K562 (cell line): Measurements from ENCODE around the gene LRMDA. TPM values are rescaled to one million over a fixed set of nuclear protein-coding genes. Genes with fewer than 3 reads are reported as not detected.

Experiments
- ATAC-seq: fragments of 200-7000 bp; cut with Tn5 transposase; 3 replicates; pipeline ENCODE4 v1.9.1; 2020; ENCODE audit warnings: moderate library complexity
- BruUV-seq: library from RNA; stranded (reverse); fragments of 400-500 nt; replicated peaks from 2 replicates; lab custom pipeline; 2021; lab: Mats Ljungman, UMichigan
- CTCF ChIA-PET: fragments of 300-600 bp; formaldehyde crosslinking; extraction: SDS; loops from one replicate; lab custom pipeline; 2021; ENCODE audit warnings: low intra/inter-chr PET ratio; lab: Yijun Ruan, JAX
- POLR2A ChIA-PET: fragments of 300-600, 350-650 bp; sonication (Branson Sonifier 250); formaldehyde crosslinking; extraction: SDS; loops from one replicate; lab custom pipeline; 2021; ENCODE audit warnings: antibody characterized with exemption, inconsistent platforms; lab: Yijun Ruan, JAX
- DNase-seq, 4 experiments: peaks; one replicate each; pipeline versions ENCODE4 v3.0.0 to v3.0.0-alpha.2; 2011 to 2018; ENCODE audit warnings: low spot score in 3 of 4, mixed read lengths in 3 of 4; ENCODE audit errors: extremely low read depth in 1 of 4
- FAIRE-seq: peaks from 2 replicates; lab custom pipeline; 2011; peaks lifted over from hg19 to GRCh38; lab: Jason Lieb, UNC
- H2AFZ ChIP-seq: 2 replicates; pipeline ENCODE4 v1.6.0; 2011; ENCODE audit warnings: low read depth, low read length, control low read depth, inconsistent platforms
- H3K27ac ChIP-seq: fragments of 200-600 bp; 3 replicates; pipeline ENCODE4 v1.8.0; 2011; ENCODE audit warnings: low read depth, mild to moderate bottlenecking, control low read depth, inconsistent platforms, low read length, moderate library complexity, mixed read lengths; ENCODE audit errors: extremely low read depth
- H3K27me3 ChIP-seq, 2 experiments: fragments of 300-600 bp in 1 of 2; 2 replicates in 1 of 2; 3 replicates in 1 of 2; pipeline versions ENCODE4 v1.6.0 to v1.8.0; 2011; ENCODE audit warnings: inconsistent platforms in 2 of 2, low read length in 2 of 2, mild to moderate bottlenecking in 1 of 2, mixed read lengths in 1 of 2, moderate library complexity in 1 of 2; ENCODE audit not compliant: control insufficient read depth in 2 of 2, insufficient read depth in 2 of 2
- H3K36me3 ChIP-seq: fragments of 300-600 bp; 3 replicates; pipeline ENCODE4 v1.8.0; 2011; ENCODE audit warnings: mild to moderate bottlenecking, low read length, inconsistent platforms; ENCODE audit not compliant: control insufficient read depth, insufficient read depth
- H3K4me1 ChIP-seq, 2 experiments: fragments of 200-600 bp in 1 of 2; replicated peaks in 1 of 2; 2 replicates in 1 of 2; 3 replicates in 1 of 2; pipeline versions ENCODE4 v1.5.1 to v1.8.0; 2011; ENCODE audit warnings: inconsistent platforms in 2 of 2, low read length in 2 of 2, mild to moderate bottlenecking in 1 of 2, mixed read lengths in 1 of 2, moderate library complexity in 1 of 2; ENCODE audit not compliant: control insufficient read depth in 2 of 2, insufficient read depth in 2 of 2
- H3K4me2 ChIP-seq: 2 replicates; pipeline ENCODE4 v1.6.1; 2011; ENCODE audit warnings: low read length, control low read depth, inconsistent platforms, mixed read lengths; ENCODE audit not compliant: insufficient read depth
- H3K4me3 ChIP-seq: fragments of 200-600 bp; sonication (generic), shearing (Covaris generic); 2 replicates; pipeline ENCODE4 v1.5.1; 2016; ENCODE audit warnings: control low read depth, inconsistent platforms
- H3K79me2 ChIP-seq: fragments of 200-600 bp; 3 replicates; pipeline ENCODE4 v1.8.0; 2011; ENCODE audit warnings: low read length, inconsistent platforms; ENCODE audit not compliant: control insufficient read depth, insufficient read depth
- H3K9ac ChIP-seq, 2 experiments: 2 replicates each; pipeline versions ENCODE4 v1.6.0 to v1.6.1; 2011; ENCODE audit warnings: low read depth in 2 of 2, low read length in 2 of 2, control low read depth in 1 of 2, inconsistent platforms in 1 of 2, mild to moderate bottlenecking in 1 of 2, mixed read lengths in 1 of 2; ENCODE audit not compliant: insufficient read depth in 1 of 2
- H3K9me1 ChIP-seq: one replicate; pipeline ENCODE4 v1.6.0; 2011; ENCODE audit warnings: inconsistent platforms, mild to moderate bottlenecking, low read length, moderate library complexity; ENCODE audit not compliant: control insufficient read depth, insufficient read depth
- H3K9me3 ChIP-seq: replicated peaks from 2 replicates; pipeline ENCODE4 v1.5.1; 2011; ENCODE audit warnings: low read depth, low read length, inconsistent platforms; ENCODE audit not compliant: control insufficient read depth, insufficient read depth
- H4K20me1 ChIP-seq: replicated peaks from 2 replicates; pipeline ENCODE4 v1.6.1; 2011; ENCODE audit warnings: low read length, inconsistent platforms, mixed read lengths; ENCODE audit not compliant: control insufficient read depth, insufficient read depth
- GABPA ChIP-seq: fragments of 200-800 bp; sonication (Bioruptor generic); conservative IDR thresholded peaks from 2 replicates; pipeline ENCODE4 v1.6.1; 2016; ENCODE audit warnings: low read depth, missing genetic modification characterization, missing compliant biosample characterization
- GTF2A2 ChIP-seq: IDR thresholded peaks from 2 replicates; pipeline ENCODE4 v1.6.1; 2016; ENCODE audit warnings: mild to moderate bottlenecking, missing genetic modification characterization, missing compliant biosample characterization
- KHSRP ChIP-seq: fragments of 450-650 bp; IDR thresholded peaks from 2 replicates; pipeline ENCODE4 v1.6.1; 2017
- MXI1 ChIP-seq: IDR thresholded peaks from 2 replicates; pipeline ENCODE4 v1.6.1; 2011; ENCODE audit warnings: low read depth, mild to moderate bottlenecking, improper control_type of control experiment, low read length
- TFAM ChIP-seq: fragments of 250-450 bp; sonication (Bioruptor Pico); conservative IDR thresholded peaks from 2 replicates; pipeline ENCODE4 v1.5.0; 2021; ENCODE audit warnings: mild to moderate bottlenecking, moderate library complexity
- U2AF1 ChIP-seq: fragments of 200-400 bp; formaldehyde crosslinking; optimal IDR thresholded peaks from 2 replicates; pipeline ENCODE3; 2017; ENCODE audit warnings: mild to moderate bottlenecking, low read depth, low read length, moderate library complexity
- ZNF212 ChIP-seq: fragments of 450-650 bp; formaldehyde crosslinking; IDR thresholded peaks from 2 replicates; pipeline ENCODE4 v1.4.0; 2020; ENCODE audit warnings: mild to moderate bottlenecking
- ZNF75A ChIP-seq: fragments of 450-650 bp; formaldehyde crosslinking; IDR thresholded peaks from 2 replicates; pipeline ENCODE4 v1.4.0; 2020; ENCODE audit warnings: mild to moderate bottlenecking
- WGBS: fragments of 100-300 bp; shearing (Covaris generic); methylation state at CpG from one replicate; pipeline ENCODE4 v1.1.6; 2016; ENCODE audit warnings: low coverage, mixed read lengths; ENCODE audit not compliant: insufficient coverage; ENCODE audit errors: missing lambda C conversion rate; 5-methylcytosine and 5-hydroxymethylcytosine counted together
- in situ Hi-C: fragments of 300-500 bp; cut with MboI; formaldehyde crosslinking; loops from 4 replicates; pipeline ENCODE4 v1.15.0; 2018; ENCODE audit warnings: inconsistent platforms, mixed read lengths
- intact Hi-C: fragments of 100-400 bp; cut with micrococcal nuclease; formaldehyde crosslinking; loops from 2 replicates; pipeline ENCODE4 v1.14.2; 2022
- polyA plus RNA-seq, 8 experiments: library from polyadenylated mRNA; depleted of rRNA in 4 of 8; stranded (reverse) in 5 of 8; unstranded in 3 of 8; fragments of >200 nt; fragmentation: Nextera tagmentation in 2 of 8; fragmentation: Illumina TruSeq in 1 of 8; extraction: Ambion mirVana in 2 of 8; extraction: Trizol in 1 of 8; gene quantifications; 2 replicates each; pipeline versions ENCODE4 v1.2.1 to v1.2.3, GENCODE V29; 2011 to 2014; ENCODE audit warnings: inconsistent platforms in 1 of 8, missing spikeins in 1 of 8
- total RNA-seq, 7 experiments: library from RNA; depleted of rRNA in 6 of 7; stranded (reverse); fragments of >200 nt in 6 of 7; fragmentation: Illumina TruSeq in 2 of 7; extraction: Trizol in 2 of 7; gene quantifications; 2 replicates each; pipeline versions ENCODE4 v1.2.1 to v1.2.3, GENCODE V29; 2011 to 2021; ENCODE audit warnings: low replicate concordance in 1 of 7
- TF ChIP-seq, protein P1 (sequence below): sonication (generic); formaldehyde crosslinking; IDR thresholded peaks from 2 replicates; pipeline ENCODE4 v1.8.1; 2022; ENCODE audit warnings: missing genetic modification reagents
- TF ChIP-seq, protein P2 (sequence below), 2 experiments: fragments of 450-650 bp; formaldehyde crosslinking in 1 of 2; IDR thresholded peaks; 2 replicates each; pipeline versions ENCODE4 v1.4.0 to v1.6.1; 2014 to 2020; ENCODE audit warnings: mild to moderate bottlenecking in 2 of 2, borderline replicate concordance in 1 of 2, low read depth in 1 of 2
- TF ChIP-seq, protein P3 (sequence below): IDR thresholded peaks from 2 replicates; pipeline ENCODE4 v1.6.1; 2014; ENCODE audit warnings: antibody characterized with exemption
- TF ChIP-seq, protein P4 (sequence below), 2 experiments: fragments of 450-650 bp in 1 of 2; sonication (generic) in 1 of 2; formaldehyde crosslinking; conservative IDR thresholded peaks; 2 replicates each; pipeline versions ENCODE4 v1.4.0 to v1.8.1; 2020 to 2022; ENCODE audit warnings: mild to moderate bottlenecking in 1 of 2, missing genetic modification reagents in 1 of 2

Gene LRMDA
- total and polyA plus RNA-seq, 9 of the 15 experiments (the other 6 are each of a cell fraction or from before 2014, with no cell fraction given) = 0.25 TPM; not detected in 8

DNA sequence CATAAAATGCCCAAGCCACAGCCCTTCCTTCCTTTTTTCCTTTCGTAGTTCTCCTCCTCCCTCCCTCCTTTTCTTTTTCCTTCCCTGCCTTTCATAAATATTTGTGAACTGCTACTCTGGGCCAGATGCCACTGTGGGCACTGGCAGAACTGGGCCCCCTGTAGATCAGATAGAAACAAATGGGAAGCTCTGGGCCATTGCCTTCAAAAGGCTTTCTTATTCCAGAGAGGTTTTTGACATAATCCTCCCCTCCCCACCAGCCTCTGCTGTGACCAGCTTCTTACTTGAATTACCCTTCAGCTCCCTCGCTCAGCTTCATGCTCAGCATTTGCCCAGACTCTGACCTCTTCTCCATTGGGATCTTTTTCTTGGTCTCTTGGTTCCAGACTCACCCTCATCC lies 886.8 kb downstream of the LRMDA start:
- DNase-seq = no peak
- H3K9me3 ChIP-seq = no peaks in the 10 kb centered on the region
- FAIRE-seq = no peak
- in situ Hi-C loops = no loop called here
- no peak overlapping the region for H3K4me3 ChIP-seq
- H4K20me1 ChIP-seq = no peaks in the 10 kb centered on the region
- H3K79me2 ChIP-seq = no peaks in the 10 kb centered on the region
- H3K9me1 ChIP-seq = no peaks in the 10 kb centered on the region
- H3K9ac ChIP-seq = no peak overlapping the region
- ChIA-PET CTCF (no interaction called here), POLR2A (interaction anchor here (0.6 to 0.8 kb wide), 2 partner anchors 324 to 1032 kb away, joined by 3 read pairs; no protein-coding TSS in a partner anchor)
- H3K4me2 ChIP-seq = no peak overlapping the region
- TF ChIP-seq ZNF212 (CRISPR knock-in tag) = no peak
- TF ChIP-seq, protein P1, sequence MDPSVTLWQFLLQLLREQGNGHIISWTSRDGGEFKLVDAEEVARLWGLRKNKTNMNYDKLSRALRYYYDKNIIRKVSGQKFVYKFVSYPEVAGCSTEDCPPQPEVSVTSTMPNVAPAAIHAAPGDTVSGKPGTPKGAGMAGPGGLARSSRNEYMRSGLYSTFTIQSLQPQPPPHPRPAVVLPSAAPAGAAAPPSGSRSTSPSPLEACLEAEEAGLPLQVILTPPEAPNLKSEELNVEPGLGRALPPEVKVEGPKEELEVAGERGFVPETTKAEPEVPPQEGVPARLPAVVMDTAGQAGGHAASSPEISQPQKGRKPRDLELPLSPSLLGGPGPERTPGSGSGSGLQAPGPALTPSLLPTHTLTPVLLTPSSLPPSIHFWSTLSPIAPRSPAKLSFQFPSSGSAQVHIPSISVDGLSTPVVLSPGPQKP (CRISPR knock-in tag) = no peak
- no peak for TF ChIP-seq TFAM (CRISPR knock-in tag)
- TF ChIP-seq, protein P2, sequence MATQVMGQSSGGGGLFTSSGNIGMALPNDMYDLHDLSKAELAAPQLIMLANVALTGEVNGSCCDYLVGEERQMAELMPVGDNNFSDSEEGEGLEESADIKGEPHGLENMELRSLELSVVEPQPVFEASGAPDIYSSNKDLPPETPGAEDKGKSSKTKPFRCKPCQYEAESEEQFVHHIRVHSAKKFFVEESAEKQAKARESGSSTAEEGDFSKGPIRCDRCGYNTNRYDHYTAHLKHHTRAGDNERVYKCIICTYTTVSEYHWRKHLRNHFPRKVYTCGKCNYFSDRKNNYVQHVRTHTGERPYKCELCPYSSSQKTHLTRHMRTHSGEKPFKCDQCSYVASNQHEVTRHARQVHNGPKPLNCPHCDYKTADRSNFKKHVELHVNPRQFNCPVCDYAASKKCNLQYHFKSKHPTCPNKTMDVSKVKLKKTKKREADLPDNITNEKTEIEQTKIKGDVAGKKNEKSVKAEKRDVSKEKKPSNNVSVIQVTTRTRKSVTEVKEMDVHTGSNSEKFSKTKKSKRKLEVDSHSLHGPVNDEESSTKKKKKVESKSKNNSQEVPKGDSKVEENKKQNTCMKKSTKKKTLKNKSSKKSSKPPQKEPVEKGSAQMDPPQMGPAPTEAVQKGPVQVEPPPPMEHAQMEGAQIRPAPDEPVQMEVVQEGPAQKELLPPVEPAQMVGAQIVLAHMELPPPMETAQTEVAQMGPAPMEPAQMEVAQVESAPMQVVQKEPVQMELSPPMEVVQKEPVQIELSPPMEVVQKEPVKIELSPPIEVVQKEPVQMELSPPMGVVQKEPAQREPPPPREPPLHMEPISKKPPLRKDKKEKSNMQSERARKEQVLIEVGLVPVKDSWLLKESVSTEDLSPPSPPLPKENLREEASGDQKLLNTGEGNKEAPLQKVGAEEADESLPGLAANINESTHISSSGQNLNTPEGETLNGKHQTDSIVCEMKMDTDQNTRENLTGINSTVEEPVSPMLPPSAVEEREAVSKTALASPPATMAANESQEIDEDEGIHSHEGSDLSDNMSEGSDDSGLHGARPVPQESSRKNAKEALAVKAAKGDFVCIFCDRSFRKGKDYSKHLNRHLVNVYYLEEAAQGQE (IDR thresholded peaks at IDR 0.05; ENCODE audit: borderline replicate concordance) = no peak
- TF ChIP-seq, protein P2 (CRISPR knock-in tag; IDR thresholded peaks at IDR 0.05; ENCODE audit: low read depth) = no peak
- no peak for TF ChIP-seq MXI1
- no peak for TF ChIP-seq GTF2A2 (tag)
- no peak for TF ChIP-seq ZNF75A (CRISPR knock-in tag)
- TF ChIP-seq, protein P3, sequence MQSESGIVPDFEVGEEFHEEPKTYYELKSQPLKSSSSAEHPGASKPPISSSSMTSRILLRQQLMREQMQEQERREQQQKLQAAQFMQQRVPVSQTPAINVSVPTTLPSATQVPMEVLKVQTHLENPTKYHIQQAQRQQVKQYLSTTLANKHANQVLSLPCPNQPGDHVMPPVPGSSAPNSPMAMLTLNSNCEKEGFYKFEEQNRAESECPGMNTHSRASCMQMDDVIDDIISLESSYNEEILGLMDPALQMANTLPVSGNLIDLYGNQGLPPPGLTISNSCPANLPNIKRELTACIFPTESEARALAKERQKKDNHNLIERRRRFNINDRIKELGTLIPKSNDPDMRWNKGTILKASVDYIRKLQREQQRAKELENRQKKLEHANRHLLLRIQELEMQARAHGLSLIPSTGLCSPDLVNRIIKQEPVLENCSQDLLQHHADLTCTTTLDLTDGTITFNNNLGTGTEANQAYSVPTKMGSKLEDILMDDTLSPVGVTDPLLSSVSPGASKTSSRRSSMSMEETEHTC = no peak
- no peak for TF ChIP-seq KHSRP
- TF ChIP-seq GABPA (tag) = no peak
- TF ChIP-seq, protein P4, sequence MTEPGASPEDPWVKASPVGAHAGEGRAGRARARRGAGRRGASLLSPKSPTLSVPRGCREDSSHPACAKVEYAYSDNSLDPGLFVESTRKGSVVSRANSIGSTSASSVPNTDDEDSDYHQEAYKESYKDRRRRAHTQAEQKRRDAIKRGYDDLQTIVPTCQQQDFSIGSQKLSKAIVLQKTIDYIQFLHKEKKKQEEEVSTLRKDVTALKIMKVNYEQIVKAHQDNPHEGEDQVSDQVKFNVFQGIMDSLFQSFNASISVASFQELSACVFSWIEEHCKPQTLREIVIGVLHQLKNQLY (CRISPR knock-in tag; conservative IDR thresholded peaks at IDR 0.05) = no peak
- TF ChIP-seq U2AF1 = no peak
- H3K27me3 ChIP-seq = no peaks in the 10 kb centered on the region
- no peak for ATAC-seq
- H2AFZ ChIP-seq = no peak overlapping the region
- intact Hi-C loops = no loop called here
- no peak overlapping the region for H3K27ac ChIP-seq
- no TSS peak for BruUV-seq
- no peaks in the 10 kb centered on the region for H3K36me3 ChIP-seq
- 0% methylated on average over 2 of the region's 2 CpGs for WGBS
- peaks cover 0 to 5% of the 10 kb centered on the region in 2 experiments; a peak in 1 of 5 replicates for H3K4me1 ChIP-seq
